Stimulated activated CD4-positive, alpha-beta T cell treated with anti-CD3 and anti-CD28 coated beads, Interleukin-1b, Interleukin-23, amount 100 ng/mL, for 4 hours (primary cell): ENCODE results near the gene ZNF30.
"Not testable (repeated sequence)": the region's sequence is repeated elsewhere in the genome, so short reads cannot be mapped to it uniquely, and the experiment has no call there.

Experiments
- DNase-seq, 2 donors: peaks; one replicate each; pipeline ENCODE4 v3.0.0-alpha.2; 2020; ENCODE audit warnings: low read depth in 2 of 2

The ZNF30 gene

GRCh38 chr19:34985249-34986022 is 58.7 kb downstream of the ZNF30 start:
- no peak for DNase-seq

- no peak for DNase-seq
These were observed 61.4 kb downstream of the ZNF30 start for GRCh38 chr19:34988119-34988518.

GRCh38 chr19:34989298-34989697 is 62.6 kb downstream of the ZNF30 start:
- DNase-seq = no peak

- DNase-seq = no peak
These were observed 64.0 kb downstream of the ZNF30 start for GRCh38 chr19:34990578-34991192.

- DNase-seq = no peak
These were observed 65.0 kb downstream of the ZNF30 start for GRCh38 chr19:34991542-34992333.

GRCh38 chr19:34992582-34992981 is 65.9 kb downstream of the ZNF30 start:
- DNase-seq = not testable (repeated sequence)

- DNase-seq = no peak
These were observed 67.6 kb downstream of the ZNF30 start for GRCh38 chr19:34994286-34994642.
